Subcutaneous preadipocyte (primary cell): ENCODE results near the gene GRM3. TPM values are rescaled to one million over a fixed set of nuclear protein-coding genes. Genes with fewer than 3 reads are reported as not detected.

Source experiments
- total RNA-seq: library from RNA; depleted of rRNA; stranded (reverse); fragments of >200 nt; gene quantifications from 2 replicates; pipeline ENCODE4 v1.2.3, GENCODE V29; 2012

Gene GRM3
- total RNA-seq = not detected in 2 replicates

DNA sequence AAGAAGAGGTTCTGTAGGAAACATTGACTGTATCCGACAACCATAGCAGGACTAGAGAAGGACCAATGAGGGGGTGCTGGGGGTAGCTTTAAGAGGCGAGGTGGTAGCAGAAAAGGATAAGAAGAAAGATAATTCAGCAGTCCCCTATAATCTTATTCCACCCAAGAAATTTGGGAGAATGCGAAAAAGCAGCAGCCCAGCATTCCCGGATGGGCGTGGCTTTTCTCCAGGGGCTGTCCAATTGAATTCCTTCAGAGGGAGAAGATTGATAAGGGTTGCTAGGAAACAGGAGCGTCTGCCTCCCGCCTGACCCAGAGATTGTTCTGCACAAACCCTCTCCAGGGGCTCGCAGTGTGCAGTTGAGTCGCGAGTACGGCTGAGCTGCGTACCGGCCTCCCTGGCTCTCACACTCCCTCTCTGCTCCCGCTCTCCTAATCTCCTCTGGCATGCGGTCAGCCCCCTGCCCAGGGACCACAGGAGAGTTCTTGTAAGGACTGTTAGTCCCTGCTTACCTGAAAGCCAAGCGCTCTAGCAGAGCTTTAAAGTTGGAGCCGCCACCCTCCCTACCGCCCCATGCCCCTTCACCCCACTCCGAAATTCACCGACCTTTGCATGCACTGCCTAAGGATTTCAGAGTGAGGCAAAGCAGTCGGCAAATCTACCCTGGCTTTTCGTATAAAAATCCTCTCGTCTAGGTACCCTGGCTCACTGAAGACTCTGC, at the start of gene GRM3:
Gene GRM3 (plus strand): TSS at position 349 of the 721 bp plus-strand sequence. CDS start 121,237 bp downstream, outside the sequence.

